Caco-2 (cell line): ENCODE results near the gene PLCG1. TPM values are rescaled to one million over a fixed set of nuclear protein-coding genes. Genes with fewer than 3 reads are reported as not detected.

Source experiments
- BruUV-seq: library from RNA; stranded (reverse); fragments of 400-500 nt; replicated peaks from 2 replicates; lab custom pipeline; 2021; lab: Mats Ljungman, UMichigan
- CTCF ChIA-PET: fragments of 300-600 bp; sonication (Branson Sonifier 250); formaldehyde crosslinking; loops from one replicate; lab custom pipeline; 2022; ENCODE audit warnings: antibody characterized with exemption; lab: Charles Lee
- POLR2A ChIA-PET: fragments of 300-600 bp; sonication (Branson Sonifier 250); formaldehyde crosslinking; loops from one replicate; lab custom pipeline; 2022; ENCODE audit warnings: antibody characterized with exemption; lab: Charles Lee
- DNase-seq, 2 experiments: peaks; one replicate each; pipeline versions ENCODE4 v3.0.0 to v3.0.0-alpha.2; 2020 to 2022
- H3K27me3 ChIP-seq: replicated peaks from 2 replicates; pipeline ENCODE4 v1.6.0; 2011; ENCODE audit warnings: low read length; ENCODE audit not compliant: control insufficient read depth, insufficient read depth
- H3K36me3 ChIP-seq: 2 replicates; pipeline ENCODE4 v1.5.1; 2011; ENCODE audit warnings: low read length; ENCODE audit not compliant: control insufficient read depth, insufficient read depth
- H3K4me1 ChIP-seq: fragments of 250-450 bp; sonication (Bioruptor Pico); 2 replicates; pipeline ENCODE4 v1.5.1; 2020; ENCODE audit warnings: mild to moderate bottlenecking
- H3K4me3 ChIP-seq: 2 replicates; pipeline ENCODE4 v1.5.1; 2011; ENCODE audit warnings: low read depth, mild to moderate bottlenecking, control low read depth, low read length
- H3K9me3 ChIP-seq: fragments of 250-450 bp; sonication (Bioruptor Pico); 2 replicates; pipeline ENCODE4 v1.5.1; 2020; ENCODE audit warnings: mild to moderate bottlenecking, moderate library complexity
- H3K27ac Mint-ChIP-seq: one replicate; pipeline ENCODE4 v1.8.0; 2022; ENCODE audit warnings: mixed read lengths; ENCODE audit not compliant: unreplicated experiment
- H3K27me3 Mint-ChIP-seq: one replicate; pipeline ENCODE4 v1.8.0; 2022; ENCODE audit warnings: mixed read lengths; ENCODE audit not compliant: insufficient read depth, unreplicated experiment
- H3K36me3 Mint-ChIP-seq: one replicate; pipeline ENCODE4 v1.8.0; 2022; ENCODE audit warnings: mild to moderate bottlenecking, mixed read lengths; ENCODE audit not compliant: insufficient read depth, unreplicated experiment
- H3K4me1 Mint-ChIP-seq: one replicate; pipeline ENCODE4 v1.8.0; 2022; ENCODE audit warnings: low read depth, mixed read lengths; ENCODE audit not compliant: unreplicated experiment
- H3K4me3 Mint-ChIP-seq: one replicate; pipeline ENCODE4 v1.8.0; 2022; ENCODE audit warnings: mild to moderate bottlenecking, moderate library complexity, mixed read lengths; ENCODE audit not compliant: unreplicated experiment
- H3K9me3 Mint-ChIP-seq: one replicate; pipeline ENCODE4 v1.8.0; 2022; ENCODE audit warnings: mixed read lengths; ENCODE audit not compliant: unreplicated experiment
- intact Hi-C: fragments of 100-400 bp; cut with micrococcal nuclease; formaldehyde crosslinking; loops from one replicate; pipeline ENCODE4 v1.10.0; 2022; ENCODE audit not compliant: unreplicated experiment
- total RNA-seq: library from RNA; stranded (reverse); gene quantifications from 2 replicates; pipeline ENCODE4 v1.2.3, GENCODE V29; 2022
- TF ChIP-seq, protein P1 (sequence below), 2 experiments: fragments of 200-600 bp in 1 of 2; IDR thresholded peaks; 1 replicate in 1 of 2; 2 replicates in 1 of 2; pipeline versions ENCODE4 v1.5.1 to v1.8.0; 2011 to 2022; ENCODE audit warnings: antibody characterized with exemption in 1 of 2, control low read depth in 1 of 2, inconsistent platforms in 1 of 2, low read depth in 1 of 2, low read length in 1 of 2, mild to moderate bottlenecking in 1 of 2, moderate library complexity in 1 of 2; ENCODE audit not compliant: insufficient read depth in 1 of 2, severe bottlenecking in 1 of 2, unreplicated experiment in 1 of 2

Gene PLCG1
- total RNA-seq, 1 experiment from 2014 or later: 196 TPM

DNA sequence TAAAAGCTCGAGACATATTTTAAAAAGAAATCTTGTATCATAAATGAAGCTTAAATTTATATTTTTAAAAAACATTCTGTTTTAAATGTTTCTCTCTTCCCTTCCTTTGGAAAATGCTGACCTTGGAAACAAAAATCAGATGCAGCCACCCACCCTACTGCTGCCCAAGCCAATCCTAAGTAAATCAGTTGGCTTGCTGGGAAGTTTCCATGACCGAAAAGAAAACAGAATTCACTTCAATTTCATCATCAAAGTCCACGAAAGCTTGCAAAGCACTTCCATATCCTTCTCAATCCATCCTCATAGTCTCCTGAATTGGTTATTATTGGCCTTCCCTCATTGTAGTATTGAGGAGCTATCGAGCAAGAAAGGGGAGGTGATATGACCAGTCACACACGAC lies 80.1 kb downstream of the PLCG1 start:
- no TSS peak for BruUV-seq

DNA sequence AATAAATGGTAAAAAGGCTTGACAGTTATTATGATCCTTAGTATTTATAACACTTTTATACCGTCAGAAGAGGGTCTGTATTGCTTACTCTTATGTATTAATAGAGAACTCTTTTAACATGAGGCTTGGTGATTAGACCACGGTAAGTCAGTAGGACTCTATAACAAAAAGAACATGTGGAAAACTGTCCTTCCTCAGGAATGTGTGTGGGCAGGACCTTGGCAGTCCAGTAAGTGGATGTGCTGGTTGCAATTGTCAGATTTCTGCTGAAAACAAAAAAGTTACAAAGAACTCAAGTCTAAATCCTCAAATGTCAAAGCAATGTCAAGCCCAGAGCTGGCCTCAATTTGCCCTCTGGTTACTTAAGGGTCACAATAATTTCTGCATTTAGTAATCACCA lies 81.1 kb downstream of the PLCG1 start:
- H3K4me1 Mint-ChIP-seq: no peaks in the 10 kb centered on the region

More for the DNA sequence above, 80.1 kb downstream of the PLCG1 start:
- intact Hi-C loops: no loop called here
- DNase-seq: no peak
- TF ChIP-seq, protein P1, sequence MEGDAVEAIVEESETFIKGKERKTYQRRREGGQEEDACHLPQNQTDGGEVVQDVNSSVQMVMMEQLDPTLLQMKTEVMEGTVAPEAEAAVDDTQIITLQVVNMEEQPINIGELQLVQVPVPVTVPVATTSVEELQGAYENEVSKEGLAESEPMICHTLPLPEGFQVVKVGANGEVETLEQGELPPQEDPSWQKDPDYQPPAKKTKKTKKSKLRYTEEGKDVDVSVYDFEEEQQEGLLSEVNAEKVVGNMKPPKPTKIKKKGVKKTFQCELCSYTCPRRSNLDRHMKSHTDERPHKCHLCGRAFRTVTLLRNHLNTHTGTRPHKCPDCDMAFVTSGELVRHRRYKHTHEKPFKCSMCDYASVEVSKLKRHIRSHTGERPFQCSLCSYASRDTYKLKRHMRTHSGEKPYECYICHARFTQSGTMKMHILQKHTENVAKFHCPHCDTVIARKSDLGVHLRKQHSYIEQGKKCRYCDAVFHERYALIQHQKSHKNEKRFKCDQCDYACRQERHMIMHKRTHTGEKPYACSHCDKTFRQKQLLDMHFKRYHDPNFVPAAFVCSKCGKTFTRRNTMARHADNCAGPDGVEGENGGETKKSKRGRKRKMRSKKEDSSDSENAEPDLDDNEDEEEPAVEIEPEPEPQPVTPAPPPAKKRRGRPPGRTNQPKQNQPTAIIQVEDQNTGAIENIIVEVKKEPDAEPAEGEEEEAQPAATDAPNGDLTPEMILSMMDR (IDR thresholded peaks at IDR 0.05; ENCODE audit: insufficient read depth in 1 of 2, low read depth in 1 of 2, low read length in 1 of 2, severe bottlenecking in 1 of 2, unreplicated experiment in 1 of 2): no peak
- H3K9me3 ChIP-seq: no peaks in the 10 kb centered on the region
- H3K36me3 ChIP-seq: no peaks in the 10 kb centered on the region
- Mint-ChIP-seq H3K27ac (no peak overlapping the region), H3K27me3 (no peaks in the 10 kb centered on the region), H3K4me1 (no peaks in the 10 kb centered on the region), H3K4me3 (no peak overlapping the region), H3K36me3 (no peaks in the 10 kb centered on the region), H3K9me3 (no peaks in the 10 kb centered on the region)
- ChIA-PET CTCF (interaction anchor here (1.2 kb wide), 1 partner anchor 255 kb away, joined by 3 read pairs; no protein-coding TSS in a partner anchor), POLR2A (no interaction called here)
- H3K4me1 ChIP-seq: no peaks in the 10 kb centered on the region
- no peak overlapping the region for H3K4me3 ChIP-seq
- H3K27me3 ChIP-seq: no peaks in the 10 kb centered on the region

DNA sequence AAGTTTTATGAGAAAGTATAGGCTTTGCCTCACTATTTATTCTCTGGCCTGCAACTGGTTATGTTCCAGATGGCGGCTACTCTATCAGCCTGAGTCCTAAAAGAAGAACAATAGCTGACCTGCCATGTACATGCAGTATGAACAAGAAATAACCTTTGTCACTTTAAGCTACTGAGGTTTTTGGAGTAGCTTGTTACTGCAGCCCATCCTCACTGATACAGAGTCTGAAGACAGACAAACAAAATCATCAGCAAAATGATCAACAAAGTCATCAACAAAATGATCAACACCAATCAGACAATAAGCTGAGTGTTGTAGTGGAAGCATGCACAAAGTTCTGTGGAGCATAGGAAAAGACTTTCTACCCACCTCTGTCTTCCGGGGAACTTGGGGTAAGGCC lies 82.5 kb downstream of the PLCG1 start:
- no TSS peak for BruUV-seq

More for the DNA sequence above, 81.1 kb downstream of the PLCG1 start:
- no peaks in the 10 kb centered on the region for H3K27me3 Mint-ChIP-seq
- no peak for DNase-seq
- no peak overlapping the region for H3K4me3 ChIP-seq
- no peaks in the 10 kb centered on the region for H3K4me1 ChIP-seq
- no peak overlapping the region for H3K27ac Mint-ChIP-seq
- CTCF ChIA-PET: interaction anchor here (1.2 to 2.8 kb wide), 3 partner anchors 14 to 256 kb away, joined by 3 to 16 read pairs (median 6); no protein-coding TSS in a partner anchor
- H3K9me3 Mint-ChIP-seq: no peaks in the 10 kb centered on the region
- H3K9me3 ChIP-seq: no peaks in the 10 kb centered on the region
- H3K36me3 ChIP-seq: no peaks in the 10 kb centered on the region
- H3K36me3 Mint-ChIP-seq: no peaks in the 10 kb centered on the region
- TF ChIP-seq, protein P1 (IDR thresholded peaks at IDR 0.05; ENCODE audit: insufficient read depth in 1 of 2, low read depth in 1 of 2, low read length in 1 of 2, severe bottlenecking in 1 of 2, unreplicated experiment in 1 of 2): no peak
- intact Hi-C loops: no loop called here
- BruUV-seq: no TSS peak
- H3K27me3 ChIP-seq: no peaks in the 10 kb centered on the region
- POLR2A ChIA-PET: no interaction called here
- H3K4me3 Mint-ChIP-seq: no peak overlapping the region

More for the DNA sequence above, 82.5 kb downstream of the PLCG1 start:
- Histone ChIP-seq H3K9me3 (no peaks in the 10 kb centered on the region), H3K4me3 (no peak overlapping the region), H3K36me3 (no peaks in the 10 kb centered on the region), H3K27me3 (no peaks in the 10 kb centered on the region), H3K4me1 (no peaks in the 10 kb centered on the region)
- DNase-seq: no peak
- no peak overlapping the region for H3K4me3 Mint-ChIP-seq
- ChIA-PET CTCF (interaction anchor here (1.8 to 2.8 kb wide), 2 partner anchors 13 to 47 kb away, joined by 6 to 16 read pairs; no protein-coding TSS in a partner anchor), POLR2A (no interaction called here)
- H3K27ac Mint-ChIP-seq: no peak overlapping the region
- TF ChIP-seq, protein P1 (IDR thresholded peaks at IDR 0.05; ENCODE audit: insufficient read depth in 1 of 2, low read depth in 1 of 2, low read length in 1 of 2, severe bottlenecking in 1 of 2, unreplicated experiment in 1 of 2): no peak
- no peaks in the 10 kb centered on the region for H3K36me3 Mint-ChIP-seq
- intact Hi-C loops: no loop called here
- H3K4me1 Mint-ChIP-seq: no peaks in the 10 kb centered on the region
- H3K27me3 Mint-ChIP-seq: no peaks in the 10 kb centered on the region
- no peaks in the 10 kb centered on the region for H3K9me3 Mint-ChIP-seq
